Activated effector memory CD4-positive, alpha-beta T cell treated with Interleukin-2 at 50 U/mL for 16 hours (primary cell): Measurements from ENCODE around the gene RTF1.

Source experiments
- DNase-seq: peaks from one replicate; pipeline ENCODE4 v3.0.0-alpha.2; 2020

Gene RTF1

GRCh38 chr15:41490355-41490754 lies 73.5 kb downstream of the RTF1 start:
- DNase-seq, result no peak

GRCh38 chr15:41491889-41492288 lies 75.0 kb downstream of the RTF1 start:
- no peak for DNase-seq

- DNase-seq, result no peak
These were observed 75.8 kb downstream of the RTF1 start for GRCh38 chr15:41492597-41493204.

- DNase-seq, result peak; percentile 60
These were observed 76.5 kb downstream of the RTF1 start, which contains the start of gene ITPKA for GRCh38 chr15:41493205-41493901. ITPKA (plus strand) TSS chr15:41493874; CDS start chr15:41493928, 54 bp downstream.

- no peak for DNase-seq
These were observed 77.0 kb downstream of the RTF1 start for GRCh38 chr15:41493902-41494189.

GRCh38 chr15:41494190-41494921 lies 77.5 kb downstream of the RTF1 start:
- DNase-seq, result no peak

- DNase-seq, result no peak
These were observed 78.2 kb downstream of the RTF1 start for GRCh38 chr15:41494922-41495735.

- DNase-seq, result no peak
These were observed 79.1 kb downstream of the RTF1 start for GRCh38 chr15:41495736-41496599.

GRCh38 chr15:41498657-41499056 lies 81.8 kb downstream of the RTF1 start:
- no peak for DNase-seq

GRCh38 chr15:41499109-41499851 lies 82.4 kb downstream of the RTF1 start:
- DNase-seq, result no peak

GRCh38 chr15:41501191-41501917 lies 84.5 kb downstream of the RTF1 start:
- no peak for DNase-seq

- no peak for DNase-seq
These were observed 85.3 kb downstream of the RTF1 start for GRCh38 chr15:41501931-41502794.

- DNase-seq, result no peak
These were observed 86.1 kb downstream of the RTF1 start for GRCh38 chr15:41502795-41503668.

GRCh38 chr15:41503669-41504010 lies 86.7 kb downstream of the RTF1 start:
- no peak for DNase-seq

- no peak for DNase-seq
These were observed 88.0 kb downstream of the RTF1 start for GRCh38 chr15:41504751-41505492.

GRCh38 chr15:41505776-41506175 lies 88.9 kb downstream of the RTF1 start:
- no peak for DNase-seq

GRCh38 chr15:41506796-41507341 lies 90.0 kb downstream of the RTF1 start:
- DNase-seq, result no peak

- no peak for DNase-seq
These were observed 91.0 kb downstream of the RTF1 start for GRCh38 chr15:41507820-41508290.
